AG10803 (cell line): ENCODE measurements around the gene HEXA.

ENCODE experiments used
- DNase-seq: peaks from one replicate; pipeline ENCODE4 v3.0.0; 2010; ENCODE audit warnings: low read depth
- H3K4me3 ChIP-seq: 2 replicates; pipeline ENCODE4 v1.5.1; 2011; ENCODE audit warnings: mild to moderate bottlenecking, low read length, control low read depth
- CTCF ChIP-seq: conservative IDR thresholded peaks from 2 replicates; pipeline ENCODE4 v1.5.1; 2011; ENCODE audit warnings: mild to moderate bottlenecking, low read length, control low read depth, inconsistent platforms

HEXA gene

GRCh38 chr15:72372361-72372760 lies 3.5 kb downstream of the HEXA start:
- TF ChIP-seq CTCF, result no peak
- no peak overlapping the region for H3K4me3 ChIP-seq
- DNase-seq, result no peak

- no peak for DNase-seq
Measured at GRCh38 chr15:72369964-72370363, 5.8 kb downstream of the HEXA start.

GRCh38 chr15:72368899-72369298 lies 6.9 kb downstream of the HEXA start:
- DNase-seq, result no peak
- no peak overlapping the region for H3K4me3 ChIP-seq
- no peak for TF ChIP-seq CTCF

More at GRCh38 chr15:72369964-72370363, 5.8 kb downstream of the HEXA start:
- no peak overlapping the region for H3K4me3 ChIP-seq
- no peak for TF ChIP-seq CTCF

- DNase-seq, result no peak
- no peak for TF ChIP-seq CTCF
- no peak overlapping the region for H3K4me3 ChIP-seq
Measured at GRCh38 chr15:72368325-72368724, 7.5 kb downstream of the HEXA start.

GRCh38 chr15:72365844-72366243 lies 10.0 kb downstream of the HEXA start:
- TF ChIP-seq CTCF, result no peak
- no peak for DNase-seq
- no peak overlapping the region for H3K4me3 ChIP-seq

GRCh38 chr15:72361176-72361575 lies 14.6 kb downstream of the HEXA start:
- no peak for TF ChIP-seq CTCF
- no peak for DNase-seq
- no peak overlapping the region for H3K4me3 ChIP-seq

- TF ChIP-seq CTCF, result no peak
- H3K4me3 ChIP-seq, result no peak overlapping the region
- peak; percentile 86 for DNase-seq
Measured at GRCh38 chr15:72358650-72359171, 17.1 kb downstream of the HEXA start.
